ENCODE data around the gene DHRS3.

DHRS3 gene

GRCh38 chr1:12609469-12610003, 8.5 kb downstream of the DHRS3 start:
- DNase-seq (ENCODE audit: low read depth, low spot score): no peak
- H3K9me3 ChIP-seq (ENCODE audit: low read depth, low read length): no peaks in the 10 kb centered on the region
- no peak overlapping the region for H3K9ac ChIP-seq (ENCODE audit: insufficient read length)
- H3K27ac ChIP-seq: no peak overlapping the region
- TF ChIP-seq POLR2AphosphoS5 (IDR thresholded peaks at IDR 0.05; ENCODE audit: borderline replicate concordance, low read depth, low read length) (no peak), FOXP2 (optimal IDR thresholded peaks at IDR 0.05; ENCODE audit: control extremely low read depth, extremely low read length, insufficient read depth) (no peak), EZH2 (IDR thresholded peaks at IDR 0.05) (no peak)
- no peaks in the 10 kb centered on the region for H3K36me3 ChIP-seq (ENCODE audit: insufficient read depth, low read length)
- H3K4me3 ChIP-seq: no peak overlapping the region

DNA sequence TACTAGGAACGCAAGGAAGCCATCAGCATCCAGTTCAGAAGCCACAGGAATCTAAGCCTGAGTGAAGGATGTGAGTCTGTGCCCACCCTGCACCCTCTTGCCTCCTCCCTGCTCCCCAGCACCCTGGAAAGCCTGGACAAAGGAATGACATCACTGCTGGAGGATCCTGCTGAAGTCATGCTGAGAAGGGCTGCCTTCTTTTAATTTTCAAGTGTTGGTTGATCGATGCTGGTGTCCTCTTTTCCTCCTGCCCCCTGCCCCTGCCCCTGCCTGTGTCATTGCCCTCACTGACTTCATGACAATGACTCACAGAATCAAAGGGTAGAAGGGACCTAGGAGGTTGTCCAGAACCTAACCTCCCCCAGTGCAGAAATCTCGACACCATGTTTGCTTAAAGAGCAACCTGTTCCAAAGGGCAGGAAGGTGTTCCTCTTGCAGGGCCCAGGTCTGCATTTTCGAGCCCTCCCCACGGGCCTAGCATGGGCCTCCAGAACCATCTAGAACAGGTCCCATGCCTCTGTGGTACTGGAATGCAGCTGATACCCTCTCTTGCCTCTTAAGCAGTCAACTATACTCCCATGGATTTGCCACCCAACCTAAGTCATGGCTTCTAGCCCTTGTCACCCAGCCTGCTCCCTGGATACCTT, 9.6 kb downstream of the DHRS3 start:
- DNase-seq (ENCODE audit: low read depth, low spot score): no peak
- Histone ChIP-seq H3K9ac (ENCODE audit: insufficient read length) (no peak overlapping the region), H3K36me3 (ENCODE audit: insufficient read depth, low read length) (no peaks in the 10 kb centered on the region), H3K9me3 (ENCODE audit: low read depth, low read length) (no peaks in the 10 kb centered on the region), H3K27ac (no peak overlapping the region), H3K4me3 (no peak overlapping the region)
- no peak for TF ChIP-seq EZH2 (IDR thresholded peaks at IDR 0.05)
- TF ChIP-seq POLR2AphosphoS5 (IDR thresholded peaks at IDR 0.05; ENCODE audit: borderline replicate concordance, low read depth, low read length): no peak
- no peak for TF ChIP-seq FOXP2 (optimal IDR thresholded peaks at IDR 0.05; ENCODE audit: control extremely low read depth, extremely low read length, insufficient read depth)

- no peak for DNase-seq (ENCODE audit: low read depth, low spot score)
- H3K4me3 ChIP-seq: no peak overlapping the region
- TF ChIP-seq POLR2AphosphoS5 (IDR thresholded peaks at IDR 0.05; ENCODE audit: borderline replicate concordance, low read depth, low read length) (no peak), FOXP2 (optimal IDR thresholded peaks at IDR 0.05; ENCODE audit: control extremely low read depth, extremely low read length, insufficient read depth) (no peak), EZH2 (IDR thresholded peaks at IDR 0.05) (no peak)
- no peak overlapping the region for H3K27ac ChIP-seq
- no peak overlapping the region for H3K9ac ChIP-seq (ENCODE audit: insufficient read length)
- H3K9me3 ChIP-seq (ENCODE audit: low read depth, low read length): no peaks in the 10 kb centered on the region
- H3K36me3 ChIP-seq (ENCODE audit: insufficient read depth, low read length): no peaks in the 10 kb centered on the region
Measured at GRCh38 chr1:12607263-12607662, 10.7 kb downstream of the DHRS3 start.

DNA sequence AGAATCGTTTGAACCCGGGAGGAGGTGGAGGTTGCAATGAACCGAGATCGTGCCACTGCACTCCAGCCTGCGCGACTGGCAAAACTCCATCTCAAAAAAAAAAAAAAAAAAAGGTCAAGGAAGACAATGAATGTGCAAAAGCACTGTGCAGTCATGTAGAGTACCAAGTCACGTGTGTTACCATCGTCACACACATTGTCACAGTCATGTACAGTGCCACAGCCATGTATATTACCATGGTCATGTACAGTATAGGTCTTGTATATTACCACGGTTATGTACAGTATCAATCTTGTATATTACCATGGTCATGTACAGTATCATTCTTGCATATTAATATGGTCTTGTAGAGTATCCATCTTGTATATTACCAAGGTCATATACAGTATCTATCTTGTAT, 13.0 kb downstream of the DHRS3 start:
- H3K36me3 ChIP-seq (ENCODE audit: insufficient read depth, low read length): no peaks in the 10 kb centered on the region
- H3K4me3 ChIP-seq: no peak overlapping the region
- TF ChIP-seq POLR2AphosphoS5 (IDR thresholded peaks at IDR 0.05; ENCODE audit: borderline replicate concordance, low read depth, low read length) (no peak), EZH2 (IDR thresholded peaks at IDR 0.05) (no peak), FOXP2 (optimal IDR thresholded peaks at IDR 0.05; ENCODE audit: control extremely low read depth, extremely low read length, insufficient read depth) (no peak)
- no peaks in the 10 kb centered on the region for H3K9me3 ChIP-seq (ENCODE audit: low read depth, low read length)
- no peak overlapping the region for H3K9ac ChIP-seq (ENCODE audit: insufficient read length)
- DNase-seq (ENCODE audit: low read depth, low spot score): no peak
- H3K27ac ChIP-seq: no peak overlapping the region

GRCh38 chr1:12604114-12604874, 13.7 kb downstream of the DHRS3 start:
- no peak overlapping the region for H3K9ac ChIP-seq (ENCODE audit: insufficient read length)
- H3K27ac ChIP-seq: no peak overlapping the region
- no peak for DNase-seq (ENCODE audit: low read depth, low spot score)
- H3K9me3 ChIP-seq (ENCODE audit: low read depth, low read length): no peaks in the 10 kb centered on the region
- TF ChIP-seq POLR2AphosphoS5 (IDR thresholded peaks at IDR 0.05; ENCODE audit: borderline replicate concordance, low read depth, low read length): no peak
- TF ChIP-seq FOXP2 (optimal IDR thresholded peaks at IDR 0.05; ENCODE audit: control extremely low read depth, extremely low read length, insufficient read depth): no peak
- no peak for TF ChIP-seq EZH2 (IDR thresholded peaks at IDR 0.05)
- H3K4me3 ChIP-seq: no peak overlapping the region
- no peaks in the 10 kb centered on the region for H3K36me3 ChIP-seq (ENCODE audit: insufficient read depth, low read length)

- no peak for TF ChIP-seq POLR2AphosphoS5 (IDR thresholded peaks at IDR 0.05; ENCODE audit: borderline replicate concordance, low read depth, low read length)
- no peak for TF ChIP-seq FOXP2 (optimal IDR thresholded peaks at IDR 0.05; ENCODE audit: control extremely low read depth, extremely low read length, insufficient read depth)
- TF ChIP-seq EZH2 (IDR thresholded peaks at IDR 0.05): no peak
- Histone ChIP-seq H3K27ac (no peak overlapping the region), H3K4me3 (no peak overlapping the region), H3K36me3 (ENCODE audit: insufficient read depth, low read length) (no peaks in the 10 kb centered on the region), H3K9ac (ENCODE audit: insufficient read length) (no peak overlapping the region), H3K9me3 (ENCODE audit: low read depth, low read length) (no peaks in the 10 kb centered on the region)
- DNase-seq (ENCODE audit: low read depth, low spot score): no peak
Measured at GRCh38 chr1:12603224-12603623, 14.8 kb downstream of the DHRS3 start.

- DNase-seq (ENCODE audit: low read depth, low spot score): no peak
- H3K27ac ChIP-seq: no peak overlapping the region
- no peak overlapping the region for H3K4me3 ChIP-seq
- H3K36me3 ChIP-seq (ENCODE audit: insufficient read depth, low read length): no peaks in the 10 kb centered on the region
- H3K9me3 ChIP-seq (ENCODE audit: low read depth, low read length): no peaks in the 10 kb centered on the region
- H3K9ac ChIP-seq (ENCODE audit: insufficient read length): no peak overlapping the region
- no peak for TF ChIP-seq EZH2 (IDR thresholded peaks at IDR 0.05)
Measured at GRCh38 chr1:12602659-12603024, 15.4 kb downstream of the DHRS3 start.

- TF ChIP-seq FOXP2 (optimal IDR thresholded peaks at IDR 0.05; ENCODE audit: control extremely low read depth, extremely low read length, insufficient read depth): no peak
- TF ChIP-seq EZH2 (IDR thresholded peaks at IDR 0.05): no peak
- TF ChIP-seq POLR2AphosphoS5 (IDR thresholded peaks at IDR 0.05; ENCODE audit: borderline replicate concordance, low read depth, low read length): no peak
- no peak overlapping the region for H3K9ac ChIP-seq (ENCODE audit: insufficient read length)
- no peaks in the 10 kb centered on the region for H3K36me3 ChIP-seq (ENCODE audit: insufficient read depth, low read length)
- no peak overlapping the region for H3K4me3 ChIP-seq
- no peaks in the 10 kb centered on the region for H3K9me3 ChIP-seq (ENCODE audit: low read depth, low read length)
- no peak for DNase-seq (ENCODE audit: low read depth, low spot score)
- H3K27ac ChIP-seq: no peak overlapping the region
Measured at GRCh38 chr1:12601700-12602658, 16.0 kb downstream of the DHRS3 start.

Measured in SK-N-MC (cell line).